Measurements from ENCODE around the gene MMP10. TPM values are rescaled to one million over a fixed set of nuclear protein-coding genes. Genes with fewer than 3 reads are reported as not detected.
A peak's percentile ranks its signal among the peaks of the same experiment; 100 is the strongest.

The MMP10 gene
- total and polyA plus RNA-seq, 2 experiments from 2014 or later, result not detected

DNA sequence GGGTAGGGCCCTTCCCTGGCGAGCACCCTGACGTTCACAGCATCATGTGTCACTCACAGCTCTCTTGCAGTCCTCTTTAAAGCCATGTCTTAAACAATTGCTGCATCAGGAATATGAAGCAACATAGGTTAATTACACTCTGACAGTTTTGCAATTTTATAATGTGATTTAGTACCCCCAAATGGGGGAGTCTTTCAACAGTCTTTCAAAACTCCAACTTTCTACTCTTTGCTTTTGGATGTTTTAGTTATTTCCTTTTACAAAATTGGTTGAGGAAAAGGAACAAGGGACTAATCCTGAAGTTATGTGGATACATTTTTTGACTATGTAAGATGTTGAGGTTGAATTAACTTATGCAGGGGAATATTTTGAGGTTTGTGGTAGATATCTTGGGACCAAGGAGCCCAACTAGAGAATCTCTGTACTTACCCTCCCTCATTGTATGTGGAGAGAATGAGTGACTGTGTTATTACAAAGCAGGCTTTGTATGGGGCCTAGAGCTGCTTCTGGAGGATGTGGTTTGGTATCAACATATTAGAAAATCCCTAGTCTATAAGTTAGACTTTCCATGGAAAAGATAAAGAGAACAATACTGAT, 55.4 kb downstream of the MMP10 start, which contains the start of gene MMP8:
Gene MMP8 (minus strand): TSS at position 51 of the 597 bp plus-strand sequence. CDS start 99 bp downstream, outside the sequence.
- Histone ChIP-seq H3K27me3 (no peaks in the 10 kb centered on the region), H3K4me3 (no peak within 1 kb of the TSS), H3K27ac (no peak within 1 kb of the TSS), H3K9me3 (ENCODE audit: low read depth) (no peaks in the 10 kb centered on the region), H3K4me1 (ENCODE audit: low read depth) (no peaks in the 10 kb centered on the region), H3K36me3 (no peaks in the 10 kb centered on the region)
- peak in 1 of 2 donors; percentile 40 for DNase-seq (ENCODE audit: low read depth in 1 of 2, low spot score in 1 of 2)
- TF ChIP-seq, protein P1, sequence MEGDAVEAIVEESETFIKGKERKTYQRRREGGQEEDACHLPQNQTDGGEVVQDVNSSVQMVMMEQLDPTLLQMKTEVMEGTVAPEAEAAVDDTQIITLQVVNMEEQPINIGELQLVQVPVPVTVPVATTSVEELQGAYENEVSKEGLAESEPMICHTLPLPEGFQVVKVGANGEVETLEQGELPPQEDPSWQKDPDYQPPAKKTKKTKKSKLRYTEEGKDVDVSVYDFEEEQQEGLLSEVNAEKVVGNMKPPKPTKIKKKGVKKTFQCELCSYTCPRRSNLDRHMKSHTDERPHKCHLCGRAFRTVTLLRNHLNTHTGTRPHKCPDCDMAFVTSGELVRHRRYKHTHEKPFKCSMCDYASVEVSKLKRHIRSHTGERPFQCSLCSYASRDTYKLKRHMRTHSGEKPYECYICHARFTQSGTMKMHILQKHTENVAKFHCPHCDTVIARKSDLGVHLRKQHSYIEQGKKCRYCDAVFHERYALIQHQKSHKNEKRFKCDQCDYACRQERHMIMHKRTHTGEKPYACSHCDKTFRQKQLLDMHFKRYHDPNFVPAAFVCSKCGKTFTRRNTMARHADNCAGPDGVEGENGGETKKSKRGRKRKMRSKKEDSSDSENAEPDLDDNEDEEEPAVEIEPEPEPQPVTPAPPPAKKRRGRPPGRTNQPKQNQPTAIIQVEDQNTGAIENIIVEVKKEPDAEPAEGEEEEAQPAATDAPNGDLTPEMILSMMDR (IDR thresholded peaks at IDR 0.05; ENCODE audit: low read depth, low read length), result no peak

DNA sequence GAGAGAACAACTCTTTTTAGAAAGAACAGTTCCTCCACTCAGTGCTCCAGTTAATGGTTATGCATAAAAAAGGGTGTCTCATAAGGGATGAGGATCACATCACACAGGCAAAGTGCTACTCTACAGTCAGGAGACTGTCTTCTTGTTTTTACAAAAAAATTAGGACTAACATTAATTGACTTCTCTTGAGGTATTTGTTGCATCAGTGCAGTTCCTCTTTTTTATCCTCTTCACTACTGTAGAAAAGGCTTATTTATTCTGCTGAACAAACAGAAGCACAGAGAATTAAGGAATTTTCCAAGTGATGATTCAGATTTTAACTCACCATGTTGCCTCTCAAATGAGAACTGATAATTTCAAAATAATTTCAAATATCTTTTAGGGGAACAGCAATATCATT, 57.6 kb downstream of the MMP10 start:
- Histone ChIP-seq H3K27ac (no peak overlapping the region), H3K36me3 (no peaks in the 10 kb centered on the region), H3K4me1 (ENCODE audit: low read depth) (no peaks in the 10 kb centered on the region), H3K4me3 (no peak overlapping the region), H3K9me3 (ENCODE audit: low read depth) (no peaks in the 10 kb centered on the region), H3K27me3 (no peaks in the 10 kb centered on the region)
- TF ChIP-seq, protein P1 (IDR thresholded peaks at IDR 0.05; ENCODE audit: low read depth, low read length), result no peak
- no peak for DNase-seq (ENCODE audit: low read depth in 1 of 2, low spot score in 1 of 2)

Other genes with a start within 250 kb of the MMP10 start
- not detected in 2 replicates for gene MMP7, start 249.9 kb downstream of the MMP10 start, total RNA-seq
- gene MMP7, start 249.9 kb downstream of the MMP10 start, polyA plus RNA-seq, result not detected in 2 replicates
- not detected in 2 replicates for gene MMP20, start 155.3 kb downstream of the MMP10 start, total RNA-seq
- gene MMP20, start 155.3 kb downstream of the MMP10 start, polyA plus RNA-seq, result not detected in 2 replicates
- gene MMP27, start 74.9 kb downstream of the MMP10 start, total RNA-seq, result not detected in 2 replicates
- not detected in 2 replicates for gene MMP27, start 74.9 kb downstream of the MMP10 start, polyA plus RNA-seq
- gene MMP8, start 55.7 kb downstream of the MMP10 start, total RNA-seq, result not detected in 2 replicates
- not detected in 2 replicates for gene MMP8, start 55.7 kb downstream of the MMP10 start, polyA plus RNA-seq
- not detected in 2 replicates for gene MMP1, start 17.5 kb upstream of the MMP10 start, total RNA-seq
- gene MMP1, start 17.5 kb upstream of the MMP10 start, polyA plus RNA-seq, result 0.94 TPM in 1 of 2 replicates, not detected in the other
- not detected in 2 replicates for gene MMP3, start 63.0 kb upstream of the MMP10 start, total RNA-seq
- not detected in 2 replicates for gene MMP3, start 63.0 kb upstream of the MMP10 start, polyA plus RNA-seq
- gene MMP12, start 94.4 kb upstream of the MMP10 start, total RNA-seq, result not detected in 2 replicates
- gene MMP12, start 94.4 kb upstream of the MMP10 start, polyA plus RNA-seq, result not detected in 2 replicates
- not detected in 2 replicates for gene MMP13, start 175.1 kb upstream of the MMP10 start, total RNA-seq
- not detected in 2 replicates for gene MMP13, start 175.1 kb upstream of the MMP10 start, polyA plus RNA-seq